WTC11 (cell line): Measurements from ENCODE around the gene FAM20C. TPM values are rescaled to one million over a fixed set of nuclear protein-coding genes. Genes with fewer than 3 reads are reported as not detected.

Source experiments
- ATAC-seq: fragments of 200-7000 bp; cut with Tn5 transposase; 2 replicates; pipeline ENCODE4 v1.10.0; 2021; ENCODE audit warnings: mild to moderate bottlenecking, moderate library complexity
- CTCF ChIA-PET: fragments of 300-600 bp; sonication (Branson Sonifier 250); formaldehyde crosslinking; loops from one replicate; lab custom pipeline; 2021; ENCODE audit warnings: antibody characterized with exemption; lab: Charles Lee
- POLR2A ChIA-PET: fragments of 350-600 bp; sonication (Branson Sonifier 250); formaldehyde crosslinking; loops from one replicate; lab custom pipeline; 2021; ENCODE audit warnings: antibody characterized with exemption; lab: Charles Lee
- DNase-seq: peaks from one replicate; pipeline ENCODE4 v3.0.0; 2021; ENCODE audit warnings: low spot score
- H3K27ac Mint-ChIP-seq: 2 replicates; pipeline ENCODE4 v1.8.0; 2021; ENCODE audit warnings: mixed read lengths
- H3K27me3 Mint-ChIP-seq: 2 replicates; pipeline ENCODE4 v1.8.0; 2021; ENCODE audit warnings: low read depth, mild to moderate bottlenecking, moderate library complexity, mixed read lengths
- H3K36me3 Mint-ChIP-seq: 2 replicates; pipeline ENCODE4 v1.8.0; 2021; ENCODE audit warnings: mixed read lengths
- H3K4me1 Mint-ChIP-seq: 2 replicates; pipeline ENCODE4 v1.8.0; 2022; ENCODE audit warnings: mixed read lengths
- H3K4me3 Mint-ChIP-seq: 2 replicates; pipeline ENCODE4 v1.8.0; 2021; ENCODE audit warnings: mild to moderate bottlenecking, moderate library complexity, mixed read lengths
- H3K9me3 Mint-ChIP-seq: 2 replicates; pipeline ENCODE4 v1.8.0; 2021; ENCODE audit warnings: mixed read lengths
- ELF4 ChIP-seq: sonication (generic); formaldehyde crosslinking; IDR thresholded peaks from 2 replicates; pipeline ENCODE4 v1.8.1; 2022; ENCODE audit warnings: low read depth, mild to moderate bottlenecking, moderate library complexity, missing genetic modification reagents
- NFYB ChIP-seq: sonication (generic); formaldehyde crosslinking; conservative IDR thresholded peaks from 2 replicates; pipeline ENCODE4 v1.8.0; 2022; ENCODE audit warnings: low read depth, missing genetic modification reagents
- NR1H2 ChIP-seq: sonication (generic); formaldehyde crosslinking; IDR thresholded peaks from 2 replicates; pipeline ENCODE4 v1.9.0; 2021; ENCODE audit warnings: mild to moderate bottlenecking, moderate library complexity, missing genetic modification reagents
- NR3C1 ChIP-seq: sonication (generic); formaldehyde crosslinking; conservative IDR thresholded peaks from 2 replicates; pipeline ENCODE4 v1.8.1; 2023; ENCODE audit warnings: low read depth, mild to moderate bottlenecking, missing genetic modification reagents
- SMAD3 ChIP-seq: sonication (generic); formaldehyde crosslinking; IDR thresholded peaks from 2 replicates; pipeline ENCODE4 v1.8.0; 2022; ENCODE audit warnings: missing genetic modification reagents, mild to moderate bottlenecking, borderline replicate concordance
- SP1 ChIP-seq: sonication (generic); formaldehyde crosslinking; conservative IDR thresholded peaks from 2 replicates; pipeline ENCODE4 v1.8.1; 2022; ENCODE audit warnings: missing genetic modification reagents
- ZBTB21 ChIP-seq: sonication (generic); formaldehyde crosslinking; IDR thresholded peaks from 2 replicates; pipeline ENCODE4 v1.8.1; 2023; ENCODE audit warnings: mild to moderate bottlenecking, missing genetic modification reagents, borderline replicate concordance
- ZNF138 ChIP-seq: sonication (generic); formaldehyde crosslinking; conservative IDR thresholded peaks from 2 replicates; pipeline ENCODE4 v1.8.1; 2022; ENCODE audit warnings: mild to moderate bottlenecking, moderate library complexity, missing genetic modification reagents
- ZNF263 ChIP-seq: sonication (generic); formaldehyde crosslinking; IDR thresholded peaks from 2 replicates; pipeline ENCODE4 v1.8.1; 2022; ENCODE audit warnings: low read depth, mild to moderate bottlenecking, moderate library complexity, missing genetic modification reagents
- ZNF281 ChIP-seq: sonication (generic); formaldehyde crosslinking; IDR thresholded peaks from 2 replicates; pipeline ENCODE4 v1.8.0; 2023; ENCODE audit warnings: mild to moderate bottlenecking, missing genetic modification reagents
- ZNF423 ChIP-seq: fragments of 250-450 bp; sonication (Bioruptor Pico); IDR thresholded peaks from 2 replicates; pipeline ENCODE4 v2.1.2; 2022; ENCODE audit warnings: mild to moderate bottlenecking, moderate library complexity
- ZNF512 ChIP-seq: sonication (generic); formaldehyde crosslinking; IDR thresholded peaks from 2 replicates; pipeline ENCODE4 v1.8.1; 2022; ENCODE audit warnings: missing genetic modification reagents, borderline replicate concordance
- ZNF532 ChIP-seq: fragments of 250-450 bp; sonication (Bioruptor Pico); IDR thresholded peaks from 2 replicates; pipeline ENCODE4 v1.9.0; 2021; ENCODE audit warnings: mild to moderate bottlenecking, borderline replicate concordance
- total RNA-seq: library from RNA; stranded (reverse); gene quantifications from 3 replicates; pipeline ENCODE4 v1.2.3, GENCODE V29; 2021
- TF ChIP-seq, protein P1 (sequence below): sonication (generic); formaldehyde crosslinking; conservative IDR thresholded peaks from 2 replicates; pipeline ENCODE4 v1.8.1; 2022; ENCODE audit warnings: mild to moderate bottlenecking, missing genetic modification reagents
- TF ChIP-seq, protein P2 (sequence below): sonication (generic); formaldehyde crosslinking; IDR thresholded peaks from 2 replicates; pipeline ENCODE4 v1.8.1; 2022; ENCODE audit warnings: mild to moderate bottlenecking, moderate library complexity, missing genetic modification reagents

The FAM20C gene
- total RNA-seq, 1 experiment from 2014 or later: 64.9 TPM

DNA sequence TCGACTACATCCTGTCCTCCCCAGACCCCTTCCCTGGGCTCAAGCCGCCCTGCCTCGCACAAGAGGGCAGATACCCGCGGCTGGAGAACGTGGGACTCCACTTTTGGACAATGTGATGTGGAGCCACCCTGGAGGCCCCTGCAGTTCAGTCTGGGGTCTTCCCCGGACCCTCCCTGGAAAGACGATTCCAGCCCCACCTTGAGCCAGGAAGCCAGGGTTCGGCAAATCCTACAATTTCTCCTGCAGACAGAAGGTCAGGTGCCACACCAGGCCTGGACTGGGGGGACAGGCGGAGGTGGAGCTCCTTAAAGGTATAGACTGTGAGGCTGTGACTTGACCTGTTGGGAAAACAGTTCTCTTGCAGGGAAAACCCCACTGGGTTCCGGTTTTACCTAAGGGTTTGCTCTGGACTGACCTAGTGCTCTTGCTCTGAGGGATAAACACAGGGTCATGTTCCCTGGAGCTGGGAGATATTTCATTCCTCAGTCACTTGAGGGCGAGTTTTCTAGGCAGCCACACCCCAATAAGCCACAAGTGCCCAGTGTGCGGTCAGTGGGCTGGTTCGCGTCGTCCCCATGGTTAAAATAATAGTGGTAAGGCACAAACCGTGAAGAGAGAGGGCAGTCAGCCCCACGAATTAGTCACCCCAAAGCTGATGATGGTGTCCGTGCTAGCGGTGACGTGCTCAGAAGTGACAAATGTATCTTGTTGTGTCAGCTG lies 99.2 kb downstream of the FAM20C start:
- ATAC-seq (no peak), DNase-seq (no peak)
- Mint-ChIP-seq H3K27me3 (peaks cover 63% of the 10 kb centered on the region), H3K27ac (no peak overlapping the region), H3K9me3 (no peaks in the 10 kb centered on the region), H3K4me1 (no peaks in the 10 kb centered on the region), H3K36me3 (no peaks in the 10 kb centered on the region), H3K4me3 (peak overlapping the region; percentile 40; the same call in 1 of the 2 replicates)
- CTCF ChIA-PET: interaction anchor here (1.4 kb wide), 1 partner anchor 30 kb away, joined by 6 read pairs; no protein-coding TSS in a partner anchor
- POLR2A ChIA-PET: no interaction called here
- TF ChIP-seq ELF4 (CRISPR knock-in tag): no peak
- no peak for TF ChIP-seq NR1H2 (CRISPR knock-in tag)
- TF ChIP-seq ZBTB21 (CRISPR knock-in tag): no peak
- no peak for TF ChIP-seq ZNF423
- TF ChIP-seq ZNF263 (CRISPR knock-in tag): no peak
- no peak for TF ChIP-seq ZNF512 (CRISPR knock-in tag)
- TF ChIP-seq ZNF532 (CRISPR knock-in tag): no peak
- TF ChIP-seq SP1 (CRISPR knock-in tag): no peak
- TF ChIP-seq, protein P1, sequence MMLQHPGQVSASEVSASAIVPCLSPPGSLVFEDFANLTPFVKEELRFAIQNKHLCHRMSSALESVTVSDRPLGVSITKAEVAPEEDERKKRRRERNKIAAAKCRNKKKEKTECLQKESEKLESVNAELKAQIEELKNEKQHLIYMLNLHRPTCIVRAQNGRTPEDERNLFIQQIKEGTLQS (CRISPR knock-in tag): no peak
- TF ChIP-seq NR3C1 (CRISPR knock-in tag): no peak

- Mint-ChIP-seq H3K9me3 (no peaks in the 10 kb centered on the region), H3K36me3 (no peaks in the 10 kb centered on the region), H3K27ac (no peak overlapping the region), H3K4me1 (no peaks in the 10 kb centered on the region)
- POLR2A ChIA-PET: no interaction called here
- no peak for DNase-seq
- ATAC-seq: no peak
- TF ChIP-seq, protein P2, sequence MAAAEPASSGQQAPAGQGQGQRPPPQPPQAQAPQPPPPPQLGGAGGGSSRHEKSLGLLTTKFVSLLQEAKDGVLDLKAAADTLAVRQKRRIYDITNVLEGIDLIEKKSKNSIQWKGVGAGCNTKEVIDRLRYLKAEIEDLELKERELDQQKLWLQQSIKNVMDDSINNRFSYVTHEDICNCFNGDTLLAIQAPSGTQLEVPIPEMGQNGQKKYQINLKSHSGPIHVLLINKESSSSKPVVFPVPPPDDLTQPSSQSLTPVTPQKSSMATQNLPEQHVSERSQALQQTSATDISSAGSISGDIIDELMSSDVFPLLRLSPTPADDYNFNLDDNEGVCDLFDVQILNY (CRISPR knock-in tag): no peak
- TF ChIP-seq ZNF281: no peak
- no peak for TF ChIP-seq NFYB
- TF ChIP-seq ZNF138 (CRISPR knock-in tag): no peak
- TF ChIP-seq SMAD3: no peak
- TF ChIP-seq, all 79 proteins: peak for 0
- no peak overlapping the region for H3K4me3 Mint-ChIP-seq
- peaks cover 57% of the 10 kb centered on the region for H3K27me3 Mint-ChIP-seq
- CTCF ChIA-PET: no interaction called here
Measured at GRCh38 chr7:292226-292625, 99.9 kb downstream of the FAM20C start.
